Breast epithelium (tissue), 3 donors: Measurements from ENCODE around the gene CNTD1.
"Not testable (repeated sequence)": the region's sequence is repeated elsewhere in the genome, so short reads cannot be mapped to it uniquely, and the experiment has no call there.

ENCODE experiments used
- CTCF ChIP-seq, 3 donors: fragments of 450-650 bp; IDR thresholded peaks; one replicate each; pipeline ENCODE4 v1.5.1; 2016 to 2017; ENCODE audit warnings: antibody characterized with exemption in 3 of 3, mild to moderate bottlenecking in 3 of 3, moderate library complexity in 3 of 3
- POLR2A ChIP-seq: fragments of 450-650 bp; IDR thresholded peaks from one replicate; pipeline ENCODE4 v1.6.1; 2016; ENCODE audit warnings: antibody characterized with exemption, mild to moderate bottlenecking, moderate library complexity

- not testable (repeated sequence) for TF ChIP-seq CTCF (IDR thresholded peaks at IDR 0.05); POLR2A
These were observed 57.4 kb downstream of the CNTD1 start for GRCh38 chr17:42856093-42856492.
